PC-9 (cell line): ENCODE data around the gene RBX1. TPM values are rescaled to one million over a fixed set of nuclear protein-coding genes. Genes with fewer than 3 reads are reported as not detected.
"Not testable (repeated sequence)": the region's sequence is repeated elsewhere in the genome, so short reads cannot be mapped to it uniquely, and the experiment has no call there.

Source experiments
- BruUV-seq: library from RNA; stranded (reverse); fragments of 400-500 nt; replicated peaks from 2 replicates; lab custom pipeline; 2021; lab: Mats Ljungman, UMichigan
- CTCF ChIA-PET: fragments of 300-600 bp; sonication (Branson Sonifier 250); formaldehyde crosslinking; loops from one replicate; lab custom pipeline; 2022; ENCODE audit warnings: antibody characterized with exemption; lab: Charles Lee
- POLR2A ChIA-PET: fragments of 300-600 bp; sonication (Branson Sonifier 250); formaldehyde crosslinking; loops from one replicate; lab custom pipeline; 2022; ENCODE audit warnings: antibody characterized with exemption; ENCODE audit not compliant: unreplicated experiment; lab: Charles Lee
- DNase-seq, 2 experiments: peaks; one replicate each; pipeline versions ENCODE4 v3.0.0 to v3.0.0-alpha.2; 2015 to 2022; ENCODE audit warnings: mixed read lengths in 1 of 2
- H2AFZ ChIP-seq: fragments of 200-600 bp; sonication (generic); 2 replicates; pipeline ENCODE4 v1.8.1; 2017; ENCODE audit warnings: antibody characterized with exemption
- H3F3A ChIP-seq: fragments of 200-600 bp; sonication (generic); 2 replicates; pipeline ENCODE4 v1.8.1; 2017; ENCODE audit warnings: antibody characterized with exemption, mild to moderate bottlenecking, low read depth; ENCODE audit not compliant: insufficient read depth
- H3K27ac ChIP-seq: fragments of 200-600 bp; sonication (generic); 2 replicates; pipeline ENCODE4 v1.6.1; 2016; ENCODE audit warnings: mixed run types
- H3K27me3 ChIP-seq: fragments of 200-600 bp; sonication (generic); 2 replicates; pipeline ENCODE4 v1.6.1; 2016; ENCODE audit warnings: low read depth, mixed run types; ENCODE audit not compliant: insufficient read depth
- H3K36me3 ChIP-seq: fragments of 200-600 bp; sonication (generic); 2 replicates; pipeline ENCODE4 v1.6.1; 2016; ENCODE audit warnings: low read depth, mixed run types
- H3K4me1 ChIP-seq: fragments of 200-600 bp; sonication (generic); replicated peaks from 2 replicates; pipeline ENCODE4 v1.6.1; 2016; ENCODE audit warnings: mixed run types; ENCODE audit not compliant: insufficient read depth
- H3K4me2 ChIP-seq: fragments of 200-600 bp; sonication (generic); 2 replicates; pipeline ENCODE4 v1.6.1; 2017; ENCODE audit warnings: mixed run types
- H3K4me3 ChIP-seq: fragments of 200-600 bp; sonication (generic); 2 replicates; pipeline ENCODE4 v1.6.1; 2016; ENCODE audit warnings: mixed run types
- H3K79me2 ChIP-seq: fragments of 200-600 bp; sonication (generic); 2 replicates; pipeline ENCODE4 v1.6.1; 2017; ENCODE audit warnings: low read depth, mixed run types
- H3K9me2 ChIP-seq: fragments of 200-600 bp; sonication (generic); 2 replicates; pipeline ENCODE4 v1.8.1; 2017; ENCODE audit warnings: mild to moderate bottlenecking; ENCODE audit not compliant: insufficient read depth
- H3K9me3 ChIP-seq: fragments of 200-600 bp; sonication (generic); 2 replicates; pipeline ENCODE4 v1.8.1; 2016; ENCODE audit warnings: low read depth; ENCODE audit not compliant: insufficient read depth
- H4K20me1 ChIP-seq: fragments of 200-600 bp; sonication (generic); 2 replicates; pipeline ENCODE4 v1.8.1; 2017; ENCODE audit not compliant: insufficient read depth
- CTCF ChIP-seq: fragments of 200-600 bp; sonication (generic); conservative IDR thresholded peaks from 2 replicates; pipeline ENCODE4 v1.6.1; 2017; ENCODE audit warnings: mixed run types, antibody characterized with exemption, mild to moderate bottlenecking, moderate library complexity
- EZH2 ChIP-seq: fragments of 200-600 bp; sonication (generic); IDR thresholded peaks from 2 replicates; pipeline ENCODE4 v1.8.0; 2017; ENCODE audit warnings: antibody characterized with exemption, low read depth
- intact Hi-C: fragments of 100-400 bp; cut with micrococcal nuclease; formaldehyde crosslinking; loops from one replicate; pipeline ENCODE4 v1.10.0; 2022; ENCODE audit not compliant: unreplicated experiment
- total RNA-seq: library from RNA; stranded (reverse); gene quantifications from 2 replicates; pipeline ENCODE4 v1.2.3, GENCODE V29; 2021

The RBX1 gene
- total RNA-seq, 1 experiment from 2014 or later, result 52.9 TPM

- no peak overlapping the region for H3K4me3 ChIP-seq
- peaks cover 44% of the 10 kb centered on the region for H3K4me1 ChIP-seq
- peak overlapping the region; percentile 78; the same call in 1 of the 2 replicates for H3K4me2 ChIP-seq
- no peaks in the 10 kb centered on the region for H3K79me2 ChIP-seq
- H3K9me2 ChIP-seq, result no peaks in the 10 kb centered on the region
- H2AFZ ChIP-seq, result peak overlapping the region; percentile 70
- H3K36me3 ChIP-seq, result no peaks in the 10 kb centered on the region
- BruUV-seq, result no TSS peak
- H4K20me1 ChIP-seq, result no peaks in the 10 kb centered on the region
- no peaks in the 10 kb centered on the region for H3K9me3 ChIP-seq
- H3K27ac ChIP-seq, result peak overlapping the region; percentile 96
- ChIA-PET POLR2A (interaction anchor here (0.7 kb wide), 1 partner anchor 21 kb away, joined by 13 read pairs; no protein-coding TSS in a partner anchor), CTCF (no interaction called here)
- DNase-seq, result no peak
- peaks cover 52% of the 10 kb centered on the region for H3F3A ChIP-seq
- TF ChIP-seq CTCF (no peak), EZH2 (no peak)
- H3K27me3 ChIP-seq, result no peaks in the 10 kb centered on the region
- intact Hi-C loops, result no loop called here
These were observed 48.9 kb downstream of the RBX1 start for GRCh38 chr22:41000040-41000565.

DNA sequence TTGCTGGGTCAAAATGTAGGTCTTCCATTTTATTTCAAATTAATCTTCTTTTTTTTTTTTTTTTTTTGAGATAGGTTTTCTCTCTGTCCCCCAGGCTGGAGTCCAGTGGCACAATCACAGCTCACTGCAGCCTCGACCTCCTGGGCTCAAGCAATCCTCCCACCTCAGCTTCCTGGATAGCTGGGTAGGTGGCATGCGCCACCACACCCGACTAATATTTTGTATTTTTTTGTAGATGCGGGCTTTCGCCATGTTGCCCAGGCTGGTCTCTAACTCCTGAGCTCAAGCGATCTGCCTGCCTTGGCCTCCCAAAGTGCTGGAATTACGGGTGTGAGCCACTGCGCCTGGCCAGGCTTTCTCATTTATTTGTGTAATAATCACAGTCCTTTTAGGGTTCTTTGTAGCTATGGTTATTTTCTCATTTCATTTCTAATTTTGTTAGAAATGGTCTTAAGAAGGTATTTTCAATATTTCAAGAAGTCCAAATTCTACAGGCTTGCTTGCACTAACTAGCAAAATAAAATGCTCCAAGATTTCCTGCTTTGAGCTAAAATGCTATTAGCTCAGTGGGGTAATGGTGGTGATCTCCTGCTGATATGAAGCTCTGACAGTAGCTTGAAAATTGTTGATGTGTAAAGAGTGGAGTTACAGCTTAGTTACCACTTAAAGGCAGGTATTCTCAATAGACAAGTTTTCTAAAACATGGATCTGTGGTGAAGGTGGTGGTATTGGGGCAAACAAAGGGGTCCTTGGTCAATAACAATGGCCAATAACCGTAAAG lies 50.0 kb downstream of the RBX1 start:
- intact Hi-C loops, result loop anchor here (1.0 kb wide), 1 partner anchor 20 kb away; no protein-coding TSS in a partner anchor
- H3K4me2 ChIP-seq, result peak overlapping the region; percentile 78
- BruUV-seq, result no TSS peak
- no peaks in the 10 kb centered on the region for H4K20me1 ChIP-seq
- POLR2A ChIA-PET, result interaction anchor here (0.5 to 0.9 kb wide), 7 partner anchors 13 to 946 kb away, joined by 3 to 9 read pairs (median 6); no protein-coding TSS in a partner anchor
- peaks cover 52% of the 10 kb centered on the region for H3F3A ChIP-seq
- no peaks in the 10 kb centered on the region for H3K9me2 ChIP-seq
- H3K36me3 ChIP-seq, result no peaks in the 10 kb centered on the region
- peak overlapping the region; percentile 45 for H3K4me3 ChIP-seq
- peak overlapping the region; percentile 96 for H3K27ac ChIP-seq
- TF ChIP-seq EZH2 (no peak), CTCF (no peak)
- H3K4me1 ChIP-seq, result peaks cover 44% of the 10 kb centered on the region
- no peaks in the 10 kb centered on the region for H3K27me3 ChIP-seq
- H2AFZ ChIP-seq, result peak overlapping the region; percentile 59
- no peaks in the 10 kb centered on the region for H3K79me2 ChIP-seq
- H3K9me3 ChIP-seq, result no peaks in the 10 kb centered on the region
- peak in 1 of 2 experiments; percentile 9 for DNase-seq
- CTCF ChIA-PET, result interaction anchor here (0.6 to 1.0 kb wide), 3 partner anchors 21 to 144 kb away, joined by 4 to 10 read pairs (median 7); partner anchors contain the start of gene XPNPEP3

- BruUV-seq, result no TSS peak
- H3K4me1 ChIP-seq, result peaks cover 44% of the 10 kb centered on the region
- H3K79me2 ChIP-seq, result no peaks in the 10 kb centered on the region
- H4K20me1 ChIP-seq, result no peaks in the 10 kb centered on the region
- H3K4me3 ChIP-seq, result peak overlapping the region; percentile 45; the same call in 1 of the 2 replicates
- H2AFZ ChIP-seq, result peak overlapping the region; percentile 59
- intact Hi-C loops, result loop anchor here (1.0 kb wide), 2 partner anchors 20 to 90 kb away; no protein-coding TSS in a partner anchor
- no peaks in the 10 kb centered on the region for H3K9me3 ChIP-seq
- ChIA-PET POLR2A (interaction anchor here (0.5 to 0.6 kb wide), 5 partner anchors 38 to 946 kb away, joined by 3 to 9 read pairs (median 7); no protein-coding TSS in a partner anchor), CTCF (interaction anchor here (0.6 to 1.0 kb wide), 2 partner anchors 20 to 145 kb away, joined by 4 to 7 read pairs; partner anchors contain the start of gene XPNPEP3)
- H3K36me3 ChIP-seq, result no peaks in the 10 kb centered on the region
- no peaks in the 10 kb centered on the region for H3K27me3 ChIP-seq
- TF ChIP-seq EZH2 (no peak), CTCF (no peak)
- H3K9me2 ChIP-seq, result no peaks in the 10 kb centered on the region
- H3K4me2 ChIP-seq, result peak overlapping the region; percentile 78
- H3K27ac ChIP-seq, result peak overlapping the region; percentile 96
- peaks cover 52% of the 10 kb centered on the region for H3F3A ChIP-seq
- peak; percentile 65 to 100 for DNase-seq
These were observed 50.5 kb downstream of the RBX1 start for GRCh38 chr22:41001722-41002122.

GRCh38 chr22:41002386-41002785 lies 51.2 kb downstream of the RBX1 start:
- DNase-seq, result peak; percentile 27 to 82
- ChIA-PET CTCF (interaction anchor here (0.6 kb wide), 1 partner anchor 358 kb away, joined by 3 read pairs; no protein-coding TSS in a partner anchor), POLR2A (interaction anchor here (0.6 to 1.8 kb wide), 7 partner anchors 20 to 796 kb away, joined by 3 to 21 read pairs (median 5); partner anchors contain the start of gene RBX1)
- BruUV-seq, result TSS peak; percentile 87
- peak overlapping the region; percentile 78 for H3K4me2 ChIP-seq
- not testable (repeated sequence) for H3K36me3 ChIP-seq, H4K20me1 ChIP-seq, H3K9me3 ChIP-seq, H3K79me2 ChIP-seq, H3K9me2 ChIP-seq, H3K27me3 ChIP-seq
- intact Hi-C loops, result loop anchor here (1.0 kb wide), 1 partner anchor 89 kb away; no protein-coding TSS in a partner anchor
- H3K4me3 ChIP-seq, result peak overlapping the region; percentile 43; the same call in 1 of the 2 replicates
- peaks cover 44% of the 10 kb centered on the region for H3K4me1 ChIP-seq
- peaks cover 52% of the 10 kb centered on the region for H3F3A ChIP-seq
- H3K27ac ChIP-seq, result peak overlapping the region; percentile 96
- H2AFZ ChIP-seq, result peak overlapping the region; percentile 67
